GM21576 (cell line): ENCODE results near the gene BAHD1.

Experiments
- ATAC-seq: cut with Tn5 transposase; IDR thresholded peaks from one replicate; pipeline ENCODE4 v1.9.1; 2021; ENCODE audit warnings: mild to moderate bottlenecking, moderate library complexity; ENCODE audit not compliant: unreplicated experiment

Gene BAHD1

DNA sequence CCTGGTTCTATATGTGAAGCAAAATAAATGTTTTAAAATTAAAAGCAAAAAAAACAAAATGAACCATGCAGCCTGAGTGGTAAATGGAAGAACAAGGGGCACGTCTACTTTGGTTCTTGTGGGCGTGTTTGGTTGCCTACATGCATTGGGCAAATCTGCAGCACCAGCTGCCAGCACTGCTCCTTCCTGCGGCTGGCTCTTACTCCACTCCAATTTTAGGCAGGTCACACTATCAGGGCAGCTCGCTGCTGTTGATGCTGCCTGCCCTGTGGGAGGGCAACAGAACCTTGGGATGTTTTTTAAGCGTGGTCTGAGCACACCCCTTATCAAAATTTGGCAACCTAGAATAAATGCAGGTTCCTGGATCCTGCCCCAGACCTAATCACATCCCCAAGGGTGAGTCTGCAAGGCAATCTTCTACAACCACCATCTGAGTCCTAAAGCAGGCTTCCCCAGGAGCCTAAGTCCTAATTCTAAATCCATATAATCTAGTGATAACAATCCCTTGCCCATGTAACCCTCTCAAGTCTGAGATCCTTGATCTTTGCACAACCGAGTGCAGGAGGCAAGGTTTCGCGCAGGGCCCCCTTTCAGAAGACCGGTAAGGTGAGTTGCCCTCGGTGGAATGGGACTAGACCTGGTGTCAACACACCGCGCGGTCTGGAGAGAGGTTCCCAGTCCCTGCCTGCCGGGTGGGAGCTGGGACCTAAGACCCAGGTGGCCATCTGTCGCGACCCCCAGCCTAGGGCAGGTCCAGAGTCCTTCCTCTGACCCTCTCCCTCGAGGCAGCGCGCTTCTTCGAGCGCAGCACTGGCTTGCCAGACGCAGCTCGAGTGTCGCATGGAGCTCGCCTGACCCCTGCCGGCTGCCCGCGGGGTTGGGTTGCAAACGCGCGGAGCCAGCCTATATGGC lies 19.3 kb upstream of the BAHD1 start:
- ATAC-seq: no peak

DNA sequence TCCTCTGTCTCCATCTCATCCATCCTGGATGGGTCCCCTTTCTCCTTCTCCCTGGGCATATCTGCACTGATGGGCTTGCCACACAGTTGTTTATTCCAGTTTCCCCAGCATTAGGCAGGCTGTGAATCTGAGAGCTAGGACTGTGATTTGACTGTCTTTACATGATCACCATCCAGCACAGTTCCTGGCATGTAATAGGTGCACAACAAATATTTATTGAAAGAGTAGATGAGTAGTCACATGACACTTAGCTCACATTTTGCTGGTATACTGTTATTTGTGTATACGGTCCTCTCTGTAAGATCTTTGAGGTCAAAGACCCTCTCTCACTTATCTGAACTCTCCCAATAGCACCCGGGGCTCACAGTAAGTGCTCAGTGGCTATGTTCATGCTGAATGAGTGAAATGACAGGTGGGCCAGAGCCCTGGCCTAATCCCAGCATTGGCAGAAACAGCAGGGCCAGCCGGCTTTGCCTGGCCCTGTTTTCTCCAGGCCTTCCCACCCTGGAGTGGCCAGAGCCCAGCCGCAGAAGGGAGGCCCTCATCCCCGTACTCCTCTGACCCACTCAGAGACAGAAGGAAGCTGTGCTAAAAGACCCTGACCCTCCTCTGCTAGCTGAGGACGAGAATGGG lies 16.2 kb upstream of the BAHD1 start:
- no peak for ATAC-seq

DNA sequence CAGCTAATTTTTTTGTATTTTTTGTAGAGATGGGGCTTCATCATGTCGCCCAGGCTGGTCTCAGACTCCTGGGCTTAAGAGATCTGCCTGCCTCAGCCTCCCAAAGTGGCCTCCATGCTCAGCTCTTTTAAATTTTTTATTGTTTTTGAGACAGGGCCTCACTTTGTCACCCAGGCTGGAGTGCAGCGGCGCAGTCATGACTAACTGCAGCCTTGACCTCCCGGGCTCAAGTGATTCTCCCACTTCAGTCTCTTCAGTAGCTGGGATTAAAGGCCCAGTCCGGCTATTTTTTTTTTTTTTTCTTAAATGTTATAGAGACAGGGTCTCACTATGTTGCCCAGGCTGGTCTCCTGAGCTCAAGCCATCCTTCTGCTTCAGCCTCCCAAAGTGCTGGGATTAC lies 15.1 kb upstream of the BAHD1 start:
- ATAC-seq: no peak

DNA sequence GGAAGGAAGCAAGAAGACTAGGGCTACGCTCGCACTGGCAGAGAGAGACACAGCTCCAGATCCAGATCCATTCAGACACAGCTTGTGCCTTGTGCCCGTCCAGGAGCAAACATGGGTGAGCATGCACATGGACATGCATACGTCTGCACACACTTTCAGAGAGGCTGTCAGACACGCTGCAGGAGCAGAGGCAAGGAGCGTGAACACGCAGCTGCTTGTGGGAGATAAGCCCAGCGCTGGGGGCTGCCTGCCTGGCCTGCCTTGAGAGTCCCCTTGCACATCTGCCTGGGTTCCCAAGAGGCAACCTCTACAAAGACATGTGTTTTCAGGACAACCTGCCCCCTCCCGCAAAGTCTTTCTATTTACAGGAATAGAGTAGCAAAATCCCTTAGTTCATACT lies 13.6 kb upstream of the BAHD1 start:
- no peak for ATAC-seq

DNA sequence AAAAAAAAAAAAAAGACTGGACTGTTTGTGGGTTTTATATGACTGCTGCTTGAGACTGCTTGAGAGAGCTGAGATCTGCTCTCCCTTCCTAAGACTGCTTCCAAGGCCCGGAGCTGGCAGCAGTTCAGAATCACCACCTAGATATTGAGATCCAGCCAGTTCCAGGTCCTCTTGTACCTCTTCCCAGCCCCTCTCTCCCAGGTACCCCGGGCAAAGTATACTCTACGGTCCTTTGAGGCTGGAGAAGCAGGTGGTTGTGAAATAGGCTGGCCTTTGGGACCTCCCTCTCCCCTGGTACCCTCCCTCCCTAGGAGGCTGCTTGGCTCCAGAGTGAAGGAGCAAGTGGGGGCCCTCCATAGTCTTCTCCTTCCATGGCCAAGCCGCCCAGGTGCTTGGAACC lies 12.6 kb upstream of the BAHD1 start:
- no peak for ATAC-seq

DNA sequence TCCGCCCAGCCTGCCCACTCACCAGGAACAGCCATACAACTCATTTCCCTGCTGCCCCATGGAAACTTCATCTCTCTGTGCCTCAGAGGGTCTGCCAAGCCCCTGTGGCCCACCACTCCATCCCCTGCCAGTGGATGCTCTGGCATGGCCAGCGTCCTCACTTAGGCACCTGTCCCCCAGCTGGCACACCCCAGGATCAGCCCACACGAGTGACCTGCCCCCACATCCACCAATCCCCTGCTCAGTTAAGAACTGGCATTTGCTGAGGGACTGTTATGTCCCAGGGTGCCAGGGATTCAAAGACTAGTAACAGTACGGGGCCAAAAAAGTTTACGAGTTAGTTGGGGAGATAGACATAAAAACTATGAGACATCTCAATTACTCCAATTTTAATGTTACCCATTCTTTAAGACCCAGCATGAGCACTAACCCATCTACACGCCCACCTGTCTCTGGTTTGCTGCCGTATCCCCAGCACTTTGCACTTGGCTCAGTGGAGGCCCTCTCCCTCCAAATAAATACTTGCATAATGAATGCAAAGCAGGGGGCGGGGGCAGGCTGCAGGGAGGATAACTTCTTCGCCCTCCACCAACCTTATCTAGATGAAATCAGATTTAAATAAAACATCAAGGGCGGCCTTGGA lies 11.6 kb upstream of the BAHD1 start:
- no peak for ATAC-seq

DNA sequence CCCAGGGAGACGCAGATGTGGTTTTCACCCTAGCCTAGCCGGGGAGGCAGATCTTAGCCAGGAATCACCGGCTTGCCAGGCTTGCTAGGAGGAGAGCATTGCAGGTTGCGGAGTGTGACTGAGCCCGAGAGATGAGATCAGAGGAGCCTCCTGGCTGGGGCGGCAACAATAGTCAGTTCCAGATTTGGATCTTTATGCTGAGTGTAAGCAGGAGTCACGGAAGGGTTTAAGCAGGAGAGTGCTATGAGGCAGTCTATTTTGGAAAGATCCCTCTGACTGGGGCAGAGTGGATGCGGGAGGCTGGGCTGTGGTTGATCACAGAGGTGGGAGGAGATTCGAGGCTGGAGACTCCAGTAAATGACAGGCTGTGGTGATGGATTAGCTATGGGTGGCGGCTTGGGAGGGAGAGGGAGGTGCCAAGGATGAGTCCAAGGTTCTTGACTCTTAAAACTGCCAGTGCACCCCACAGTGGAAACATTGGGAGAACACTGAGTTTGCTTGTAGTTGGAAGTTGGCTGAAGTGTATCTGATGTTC lies 10.4 kb upstream of the BAHD1 start:
- ATAC-seq: no peak

DNA sequence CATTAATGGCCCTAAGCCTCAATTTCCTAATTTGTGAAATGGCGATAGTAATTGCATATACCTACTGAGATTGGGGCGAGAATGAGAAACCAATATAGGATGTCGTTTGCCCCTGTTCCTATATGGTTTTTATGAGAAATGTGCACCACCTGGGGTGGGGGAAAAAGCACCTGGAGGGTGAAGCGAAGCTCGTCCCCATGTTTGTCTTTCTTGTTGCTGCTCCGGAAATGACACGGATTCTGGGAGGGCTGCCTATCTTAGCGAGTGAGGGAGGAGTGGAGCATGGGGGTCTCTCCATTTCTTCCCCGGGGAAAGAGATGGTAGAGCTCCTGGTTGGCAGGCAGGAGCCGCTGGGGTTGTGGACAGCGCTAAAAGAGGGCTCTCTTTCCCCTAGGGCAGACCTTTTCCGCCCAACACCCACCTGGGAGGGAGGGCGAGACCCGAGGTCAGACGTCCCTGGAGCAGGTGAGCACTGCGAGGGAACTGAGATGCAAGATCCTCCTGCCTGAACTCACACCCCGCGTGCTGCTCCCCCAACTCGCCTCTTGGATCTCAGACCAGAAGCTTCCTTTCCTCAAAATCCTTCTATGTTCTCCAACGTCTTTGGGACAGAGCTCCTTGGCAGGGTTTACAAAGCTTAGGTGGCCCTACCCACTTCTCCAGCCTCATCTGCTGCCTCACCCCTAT lies 5.6 kb upstream of the BAHD1 start:
- ATAC-seq: no peak

DNA sequence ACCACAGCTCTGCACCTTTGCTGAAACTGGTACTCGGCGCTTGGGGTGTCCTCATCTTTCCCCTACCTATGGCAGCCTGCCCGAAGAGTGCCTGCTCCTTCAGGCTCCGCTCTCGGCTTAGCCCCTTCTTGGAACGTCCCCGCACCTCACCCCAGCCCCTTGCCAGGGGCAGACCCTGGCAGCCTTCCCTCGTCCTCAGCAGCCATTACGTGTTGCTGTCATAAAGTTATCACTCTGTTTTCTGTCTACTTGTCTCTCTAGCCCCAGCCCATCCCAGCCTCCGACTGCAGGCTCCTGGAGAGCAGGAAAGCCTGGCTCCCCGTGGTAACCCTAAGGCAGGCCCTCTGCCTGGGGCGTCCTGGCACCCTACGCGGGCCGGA lies 5.1 kb upstream of the BAHD1 start:
- no peak for ATAC-seq

DNA sequence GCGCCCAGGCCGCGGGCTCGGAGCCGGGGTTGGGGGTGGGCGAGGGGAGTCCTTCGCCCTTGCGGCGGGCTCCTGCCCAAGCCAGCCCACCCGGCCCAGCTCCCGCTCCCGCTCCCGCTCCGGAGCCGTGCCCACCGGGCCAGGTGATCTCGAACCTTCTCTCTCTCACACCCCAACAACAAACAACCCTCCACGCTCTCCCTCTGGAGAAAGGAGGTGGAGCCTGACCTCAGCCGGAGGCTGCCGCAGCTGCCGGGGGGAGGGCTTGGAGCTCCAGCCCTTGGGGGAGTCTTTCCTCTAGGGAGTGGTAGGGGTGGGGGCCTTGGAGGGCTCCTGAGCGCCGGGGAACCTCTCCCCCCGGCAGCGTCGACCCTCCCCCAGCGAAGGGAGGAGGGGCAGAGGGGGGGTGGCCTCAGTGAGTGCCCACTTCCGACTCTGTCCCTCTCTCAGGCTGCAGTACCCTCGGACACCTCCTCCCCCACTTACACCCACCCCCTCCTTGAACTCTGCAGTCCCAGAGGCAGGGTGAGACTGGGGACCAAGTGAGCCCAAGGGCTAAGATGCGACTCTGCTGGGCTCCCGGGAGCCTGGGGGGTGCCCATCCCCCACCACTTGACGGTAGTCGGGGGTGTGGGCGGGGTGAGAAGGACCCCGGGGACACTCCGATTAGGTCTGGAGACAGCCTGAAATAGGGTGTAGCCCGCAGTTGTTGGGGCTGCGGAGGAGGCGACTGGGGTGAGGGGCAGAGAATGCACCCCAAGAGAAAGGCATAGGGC lies 4.4 kb upstream of the BAHD1 start:
- ATAC-seq: no peak

DNA sequence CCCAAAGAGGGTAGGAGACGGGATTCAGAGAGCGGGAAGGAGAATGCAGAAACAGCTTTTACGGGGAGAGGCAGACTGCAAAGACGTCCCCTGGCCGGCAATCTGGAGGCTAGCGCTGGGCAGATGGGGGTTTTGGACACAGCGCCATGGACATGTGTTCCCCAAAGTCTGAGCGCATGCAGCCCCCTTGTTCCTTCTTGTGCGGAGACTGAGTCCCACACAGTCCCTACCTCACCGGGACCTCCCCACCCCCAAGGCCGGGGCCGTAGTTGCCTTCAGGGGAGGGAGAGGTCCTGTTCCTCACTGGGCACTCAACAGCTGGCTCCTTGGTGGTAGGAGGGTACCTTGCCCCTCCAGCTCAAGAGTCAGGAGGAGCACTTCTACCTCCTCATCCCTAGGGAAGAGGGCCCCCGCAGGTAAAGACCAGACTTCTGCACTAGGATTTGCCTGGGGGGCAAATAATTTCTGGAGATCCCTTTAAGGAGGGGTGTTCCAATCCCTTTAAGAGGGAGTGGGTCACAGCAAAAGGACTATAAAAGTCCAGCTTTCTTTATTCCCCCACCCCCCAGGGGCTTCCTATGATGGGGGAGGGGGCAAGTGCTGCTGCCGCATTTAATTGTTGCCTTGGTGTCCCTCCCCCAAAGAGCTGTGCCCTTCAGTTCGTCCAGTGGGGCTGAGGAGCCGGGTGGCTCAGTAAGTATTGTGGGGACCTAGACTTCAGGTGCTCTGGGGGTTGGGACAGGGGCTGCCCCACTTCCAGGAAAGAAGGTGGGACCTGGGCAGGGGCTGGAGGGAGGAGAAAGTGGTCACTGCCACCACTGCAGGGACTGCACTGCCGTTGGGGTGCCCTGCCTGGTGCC lies 3.6 kb upstream of the BAHD1 start:
- no peak for ATAC-seq

DNA sequence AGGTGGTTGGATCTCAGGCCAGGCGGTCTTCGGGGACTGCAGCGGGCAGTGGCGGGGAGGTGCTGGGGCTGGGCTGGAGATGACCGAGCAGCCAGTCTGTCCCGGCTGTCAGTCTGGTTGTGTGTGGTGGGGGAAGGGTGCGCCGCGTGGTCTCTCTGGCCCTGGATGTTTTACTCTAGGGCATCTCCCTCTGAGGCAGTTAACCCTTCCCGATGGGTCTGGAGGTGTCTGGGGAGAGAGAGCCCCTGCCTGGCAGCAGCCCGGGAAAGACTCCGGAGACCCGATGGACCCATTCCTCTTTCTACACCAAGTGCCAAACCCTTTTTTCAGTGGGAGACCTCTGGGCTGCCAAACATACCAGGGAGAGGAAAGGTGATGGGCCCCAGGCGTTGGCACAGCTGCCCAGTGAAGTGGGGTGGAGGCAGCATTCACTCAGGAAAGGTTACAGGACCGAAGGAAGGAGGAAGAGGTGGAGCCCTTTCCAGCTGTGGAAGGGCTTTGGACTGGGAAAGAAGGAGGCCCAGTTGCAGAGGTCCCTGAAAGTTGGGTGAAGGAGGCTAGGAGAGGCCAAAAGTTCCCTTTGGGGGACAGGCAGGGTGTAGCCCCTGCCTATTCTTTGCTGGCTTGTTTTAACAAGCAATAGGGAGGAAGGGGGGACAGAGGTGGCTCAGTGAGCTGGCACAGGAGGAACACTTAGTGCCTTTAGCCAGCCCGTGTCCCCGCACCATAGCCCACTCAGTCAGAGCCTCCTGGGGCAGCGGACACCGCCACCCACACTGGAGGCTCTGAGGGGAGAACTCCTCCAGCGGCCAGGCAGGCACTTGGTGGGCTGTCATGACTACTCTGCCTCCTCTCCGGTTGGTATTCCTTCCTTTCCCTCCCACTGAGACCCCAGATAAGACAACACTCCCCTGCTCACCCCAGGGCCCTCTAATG lies 2.7 kb upstream of the BAHD1 start:
- no peak for ATAC-seq

DNA sequence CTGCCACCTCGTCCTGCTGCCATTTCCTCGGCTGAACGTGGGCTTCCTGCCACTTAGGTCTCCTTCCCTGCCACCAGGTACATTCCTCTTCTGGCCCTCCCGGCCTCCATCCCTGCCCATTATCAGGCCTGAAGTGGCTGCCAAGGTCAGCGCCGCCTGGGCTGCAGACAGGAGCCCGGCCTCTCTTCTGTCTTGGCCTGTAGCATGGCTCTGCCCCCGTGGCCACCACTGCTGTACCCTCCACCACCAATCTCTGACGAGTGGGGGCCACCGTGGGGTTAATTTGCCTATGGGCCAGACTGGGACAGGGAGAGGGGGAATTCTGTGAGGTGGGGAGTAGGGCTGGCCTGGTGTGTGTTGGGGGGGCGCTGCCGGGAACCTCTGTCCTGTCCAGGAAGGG lies 2.0 kb upstream of the BAHD1 start:
- no peak for ATAC-seq

DNA sequence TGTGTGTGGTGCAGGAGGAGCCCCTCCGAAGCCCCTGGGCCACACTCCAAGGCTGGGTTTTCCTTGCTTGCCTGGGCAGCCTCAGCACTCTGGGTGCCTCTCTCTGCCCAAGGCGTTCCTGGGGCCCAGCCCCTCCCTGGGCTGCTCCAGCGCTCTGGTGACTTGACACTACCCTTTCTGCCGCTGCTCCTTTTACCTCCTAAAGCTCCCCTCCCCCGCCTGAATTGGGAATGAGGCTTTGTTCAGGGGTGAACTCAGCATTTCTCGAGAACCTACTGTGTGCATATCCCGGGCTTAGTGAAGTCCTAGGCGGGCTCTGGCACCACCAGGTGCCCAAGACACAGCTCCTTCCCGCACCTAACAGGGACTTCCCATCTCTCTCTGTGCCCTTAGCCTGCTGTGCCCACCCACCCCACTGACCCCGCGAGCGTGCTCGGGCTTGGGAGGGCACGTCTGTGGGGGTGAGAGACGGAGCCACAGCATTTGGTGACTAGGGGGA lies 1.2 kb upstream of the BAHD1 start:
- ATAC-seq: no peak

DNA sequence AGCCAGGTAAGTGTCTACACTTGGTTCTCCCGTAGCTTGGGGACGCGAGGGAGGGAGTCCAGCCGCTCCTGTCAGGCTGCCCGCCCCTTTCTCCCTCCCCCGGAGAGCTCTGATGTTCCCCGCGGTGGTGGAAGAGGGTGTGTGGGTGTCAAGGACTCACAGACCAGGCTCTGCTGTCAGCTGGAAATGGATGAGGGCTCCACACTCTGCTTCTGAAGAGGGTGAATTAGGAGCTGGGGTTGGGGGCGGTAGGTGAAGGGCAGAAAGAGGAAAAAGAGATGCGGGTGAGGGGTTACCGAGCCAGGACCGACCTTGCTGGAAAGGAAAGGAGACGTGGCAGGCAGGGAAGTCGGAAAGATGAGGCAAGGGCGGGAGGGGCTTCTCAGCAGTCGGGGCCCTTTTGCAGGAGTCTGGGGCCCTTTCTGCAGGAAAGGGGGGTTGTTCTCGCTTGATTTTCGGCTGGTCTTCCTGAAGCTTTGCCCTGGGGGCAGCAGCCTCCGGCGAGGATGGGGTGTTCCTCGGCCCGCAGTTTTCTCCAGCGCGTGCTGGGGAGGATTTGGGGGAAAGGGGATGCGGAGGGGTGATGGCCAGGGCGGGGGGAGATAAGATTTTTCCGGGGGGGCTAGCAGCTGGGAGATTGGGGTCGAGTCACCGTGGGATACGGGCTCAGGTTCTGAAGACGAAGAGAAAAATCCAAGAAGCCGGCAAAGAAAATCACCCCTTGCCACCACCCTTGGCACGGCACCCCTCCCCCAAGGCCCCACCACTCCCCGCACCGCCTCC lies 602 bp upstream of the BAHD1 start:
- ATAC-seq: no peak

DNA sequence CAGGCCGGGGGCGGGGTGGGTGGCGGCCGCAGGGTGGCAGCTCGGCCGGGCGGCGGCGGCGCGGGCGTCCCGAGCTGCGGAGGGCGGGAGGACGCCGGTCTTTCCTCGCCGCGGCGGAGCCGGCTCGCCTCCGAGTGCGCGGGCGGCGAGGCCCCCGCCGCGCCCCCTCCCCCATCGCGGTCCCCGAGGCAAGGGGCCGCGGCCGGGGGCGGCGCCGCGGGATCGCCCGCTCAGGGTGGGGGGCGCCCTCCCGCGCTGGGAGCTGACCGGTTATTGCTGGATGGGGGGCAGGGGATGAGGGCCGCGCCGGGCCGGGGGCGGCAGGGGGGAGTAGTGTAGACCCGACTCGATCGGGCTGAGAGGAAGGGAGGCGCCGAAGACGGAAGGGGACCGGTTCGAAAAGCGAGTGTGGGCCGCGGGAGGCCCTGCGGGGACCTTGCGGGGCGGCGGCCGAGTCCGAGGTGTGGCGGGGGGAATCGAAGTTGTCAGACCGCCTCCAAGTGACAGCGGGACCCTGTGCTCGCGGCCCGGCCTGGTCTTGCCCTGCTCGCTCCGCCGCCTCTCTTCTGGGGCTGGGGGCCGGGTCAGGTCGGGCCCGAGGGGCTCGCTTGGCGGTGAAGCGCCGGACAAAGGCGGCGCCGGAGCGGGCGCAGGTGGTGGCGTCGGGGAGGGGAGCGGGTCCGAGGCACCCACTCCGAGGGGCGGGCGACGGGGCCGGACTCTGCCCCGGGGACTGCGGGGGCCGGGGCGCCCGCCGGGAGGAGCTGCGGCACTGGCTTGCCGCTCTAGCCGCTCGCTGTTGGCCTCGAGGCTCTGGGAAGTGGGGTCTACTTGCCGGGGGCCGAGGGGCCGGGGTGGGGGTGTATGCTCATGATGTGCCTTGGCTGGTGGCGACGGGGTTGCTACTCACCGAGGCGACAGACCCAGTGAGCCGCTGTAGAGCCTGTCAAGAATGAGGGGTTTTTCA lies 1.1 kb downstream of the BAHD1 start:
- no peak for ATAC-seq
